NCI-H82 treated with DMSO at 0.1 percent for 48 hours (cell line): ENCODE measurements around the gene SYMPK.

Experiments
- DNase-seq: peaks from one replicate; lab custom pipeline; 2025; ENCODE audit not compliant: unreplicated experiment; lab: John Stamatoyannopoulos, UW

Gene SYMPK

GRCh38 chr19:45768655-45768983 is 94.3 kb downstream of the SYMPK start:
- no peak for DNase-seq

- DNase-seq, result no peak
Measured at GRCh38 chr19:45767881-45768654, 94.9 kb downstream of the SYMPK start.

DNA sequence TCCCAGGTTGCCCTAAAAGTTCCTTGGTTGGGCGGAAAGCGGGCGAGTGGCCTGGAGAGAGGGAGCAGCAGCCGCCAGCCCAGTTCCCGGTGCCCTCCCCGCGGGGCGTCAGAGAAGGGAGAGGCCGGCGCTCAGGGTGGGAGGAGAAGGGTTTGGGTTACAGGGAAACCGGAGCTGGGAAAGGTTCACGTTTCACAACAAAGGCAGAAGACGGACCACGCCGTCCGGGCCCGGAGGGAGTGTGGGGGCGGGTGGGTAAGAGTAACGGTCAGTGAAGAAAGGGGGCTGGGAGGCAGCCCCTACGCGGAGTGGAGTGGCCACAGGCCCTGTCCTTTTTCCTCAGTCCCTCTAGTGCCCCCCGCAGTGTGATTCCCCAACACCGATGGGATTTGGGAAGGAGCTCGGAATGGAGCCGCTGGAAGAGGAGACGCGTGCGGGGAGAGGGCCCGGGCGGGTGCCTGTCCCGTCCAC is 95.5 kb downstream of the SYMPK start:
- DNase-seq, result no peak

DNA sequence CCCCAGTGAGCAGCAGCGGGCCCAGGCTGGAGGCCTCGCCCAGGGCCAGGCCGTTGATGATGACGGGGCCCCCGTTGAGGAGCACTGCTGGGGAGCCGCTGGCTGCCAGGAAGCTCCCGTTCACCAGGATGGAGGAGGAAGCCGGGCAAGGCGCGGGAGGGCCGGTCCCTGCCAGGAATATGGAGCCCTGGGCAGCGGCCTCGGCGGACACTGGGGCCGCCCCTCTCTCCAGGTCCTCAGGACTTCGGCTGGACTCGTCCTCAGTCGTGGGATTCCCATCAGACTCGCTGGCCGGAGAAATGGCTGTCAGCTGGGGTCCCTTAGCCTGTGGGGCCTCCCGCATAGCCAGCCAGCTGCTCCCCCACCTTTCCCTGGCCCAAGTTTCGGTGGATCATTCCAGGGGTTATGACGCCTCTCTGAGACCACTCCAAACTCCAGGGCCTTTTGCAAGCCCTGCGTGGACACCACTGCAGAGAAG is 96.0 kb downstream of the SYMPK start:
- no peak for DNase-seq

GRCh38 chr19:45766296-45766868 is 96.6 kb downstream of the SYMPK start:
- no peak for DNase-seq

GRCh38 chr19:45765702-45766295 is 97.1 kb downstream of the SYMPK start:
- DNase-seq, result no peak
